ENCODE data around the gene BIN1. TPM values are rescaled to one million over a fixed set of nuclear protein-coding genes. Genes with fewer than 3 reads are reported as not detected.

Gene BIN1
- total and polyA plus RNA-seq, 2 donors (not counting 1 experiment from before 2014, with no cell fraction given) = 90.6 to 92.3 TPM

DNA sequence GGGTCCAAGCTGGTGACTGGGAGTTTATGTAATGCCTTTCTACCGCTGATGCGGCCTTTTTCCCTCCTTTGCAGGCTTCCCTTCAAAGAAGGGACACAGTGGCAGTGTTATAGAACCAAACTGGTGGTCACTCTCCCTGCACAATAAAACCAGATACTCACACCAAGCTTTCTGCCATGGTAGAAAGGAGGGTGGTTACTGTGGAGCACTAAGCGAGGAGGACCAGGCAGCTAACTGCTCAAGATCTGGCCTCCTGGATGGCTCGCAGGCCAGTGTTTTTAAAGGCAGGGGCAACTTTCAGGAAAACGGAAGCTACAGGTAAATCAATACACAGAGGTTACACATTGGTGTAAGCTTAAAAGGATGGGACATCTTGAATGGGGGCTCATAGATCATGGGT, 89.4 kb downstream of the BIN1 start:
- no peaks in the 10 kb centered on the region for H3K9me3 Mint-ChIP-seq (ENCODE audit: insufficient read depth)
- Histone ChIP-seq H3K4me1 (ENCODE audit: control insufficient read depth in 2 of 2, insufficient read depth in 2 of 2, low read length in 2 of 2) (no peaks in the 10 kb centered on the region), H2AFZ (ENCODE audit: insufficient read depth, low read depth, low read length, poor library complexity, severe bottlenecking) (no peak overlapping the region), H3K79me2 (ENCODE audit: control insufficient read depth, insufficient read depth, low read length) (no peaks in the 10 kb centered on the region), H4K20me1 (ENCODE audit: control insufficient read depth, insufficient read depth, low read length, poor library complexity, severe bottlenecking) (no peaks in the 10 kb centered on the region), H3K27me3 (replicated peaks in 1 of 4; ENCODE audit: control extremely low read depth in 1 of 4, control insufficient read depth in 3 of 4, insufficient read depth in 4 of 4, low read length in 3 of 4) (peaks cover 0 to 14% (median 0%) of the 10 kb centered on the region in 4 experiments), H3K4me3 (ENCODE audit: control extremely low read depth in 1 of 5, extremely low read depth in 1 of 5, insufficient read depth in 1 of 5, low read depth in 2 of 5, low read length in 4 of 5) (no peak overlapping the region), H3K27ac (ENCODE audit: low read length in 2 of 2) (no peak overlapping the region), H3K9me3 (ENCODE audit: control extremely low read depth in 1 of 3, control insufficient read depth in 2 of 3, insufficient read depth in 1 of 3, low read length in 2 of 3) (no peaks in the 10 kb centered on the region), H3K9ac (ENCODE audit: low read length) (no peak overlapping the region), H3K36me3 (replicated peaks in 1 of 2; ENCODE audit: control extremely low read depth in 1 of 2, control insufficient read depth in 1 of 2, extremely low read depth in 1 of 2, insufficient read depth in 2 of 2, low read length in 1 of 2) (no peaks in the 10 kb centered on the region), H3K4me2 (replicated peaks; ENCODE audit: low read depth, low read length, poor library complexity, severe bottlenecking) (no peak overlapping the region)
- no peak overlapping the region for H3K4me3 Mint-ChIP-seq
- H3K27me3 Mint-ChIP-seq = peaks cover 32% of the 10 kb centered on the region
- ATAC-seq (ENCODE audit: low read depth) = no peak
- TF ChIP-seq CTCF (IDR thresholded peaks at IDR 0.05) = no peak
- no peak for TF ChIP-seq EZH2 (IDR thresholded peaks at IDR 0.05; ENCODE audit: borderline replicate concordance, insufficient read depth, low read depth, low read length, poor library complexity, severe bottlenecking)
- CTCF ChIA-PET = no interaction called here
- POLR2A ChIA-PET = no interaction called here
- no peaks in the 10 kb centered on the region for H3K4me1 Mint-ChIP-seq
- no peak for DNase-seq
- H3K27ac Mint-ChIP-seq = no peak overlapping the region
- intact Hi-C loops (cut with micrococcal nuclease) = no loop called here
- WGBS (ENCODE audit: insufficient coverage) = 95% methylated on average over 3 of the region's 5 CpGs

DNA sequence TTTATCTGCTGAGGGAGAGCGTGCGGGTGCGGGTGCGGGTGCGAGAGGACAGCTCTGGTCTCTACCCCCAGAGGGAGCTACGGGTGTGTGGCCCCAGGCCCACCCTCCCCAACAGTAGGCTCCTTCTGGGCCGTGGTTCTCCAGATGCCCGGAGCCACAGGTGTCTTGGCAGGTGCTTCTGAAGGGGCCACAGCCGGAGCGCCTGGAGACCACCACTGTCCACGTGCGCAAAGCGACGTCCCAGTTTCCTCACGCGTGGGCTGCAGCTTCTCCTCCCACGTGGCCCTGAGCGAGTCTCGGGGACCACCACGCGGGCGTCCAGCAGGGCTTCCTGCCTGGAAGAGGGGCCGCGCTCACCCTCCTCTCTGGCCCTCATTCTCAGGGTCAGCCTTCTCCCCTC, 90.6 kb downstream of the BIN1 start:
- no peaks in the 10 kb centered on the region for H3K9me3 ChIP-seq (ENCODE audit: control extremely low read depth in 1 of 3, control insufficient read depth in 2 of 3, insufficient read depth in 1 of 3, low read length in 2 of 3)
- no peak for TF ChIP-seq CTCF (IDR thresholded peaks at IDR 0.05)
- TF ChIP-seq EZH2 (IDR thresholded peaks at IDR 0.05; ENCODE audit: borderline replicate concordance, insufficient read depth, low read depth, low read length, poor library complexity, severe bottlenecking) = no peak
- POLR2A ChIA-PET = no interaction called here
- H3K27me3 Mint-ChIP-seq = peaks cover 39% of the 10 kb centered on the region
- 98% methylated on average over 20 of the region's 24 CpGs for WGBS (ENCODE audit: insufficient coverage)
- H3K4me2 ChIP-seq (replicated peaks; ENCODE audit: low read depth, low read length, poor library complexity, severe bottlenecking) = no peak overlapping the region
- no peaks in the 10 kb centered on the region for H3K4me1 ChIP-seq (ENCODE audit: control insufficient read depth in 2 of 2, insufficient read depth in 2 of 2, low read length in 2 of 2)
- H3K27ac ChIP-seq (ENCODE audit: low read length in 2 of 2) = no peak overlapping the region
- DNase-seq (no peak), ATAC-seq (ENCODE audit: low read depth) (no peak)
- no peaks in the 10 kb centered on the region for H3K36me3 ChIP-seq (replicated peaks in 1 of 2; ENCODE audit: control extremely low read depth in 1 of 2, control insufficient read depth in 1 of 2, extremely low read depth in 1 of 2, insufficient read depth in 2 of 2, low read length in 1 of 2)
- H3K4me1 Mint-ChIP-seq = no peaks in the 10 kb centered on the region
- H3K27me3 ChIP-seq (replicated peaks in 1 of 4; ENCODE audit: control extremely low read depth in 1 of 4, control insufficient read depth in 3 of 4, insufficient read depth in 4 of 4, low read length in 3 of 4) = peaks cover 0 to 18% (median under 1%) of the 10 kb centered on the region in 4 experiments
- H3K9me3 Mint-ChIP-seq (ENCODE audit: insufficient read depth) = no peaks in the 10 kb centered on the region
- H3K27ac Mint-ChIP-seq = no peak overlapping the region
- H2AFZ ChIP-seq (ENCODE audit: insufficient read depth, low read depth, low read length, poor library complexity, severe bottlenecking) = no peak overlapping the region
- CTCF ChIA-PET = no interaction called here
- intact Hi-C loops (cut with micrococcal nuclease) = no loop called here
- H3K4me3 ChIP-seq (ENCODE audit: control extremely low read depth in 1 of 5, extremely low read depth in 1 of 5, insufficient read depth in 1 of 5, low read depth in 2 of 5, low read length in 4 of 5) = no peak overlapping the region
- H3K79me2 ChIP-seq (ENCODE audit: control insufficient read depth, insufficient read depth, low read length) = no peaks in the 10 kb centered on the region
- no peak overlapping the region for H3K9ac ChIP-seq (ENCODE audit: low read length)
- H4K20me1 ChIP-seq (ENCODE audit: control insufficient read depth, insufficient read depth, low read length, poor library complexity, severe bottlenecking) = no peaks in the 10 kb centered on the region
- no peak overlapping the region for H3K4me3 Mint-ChIP-seq
